Bronchial epithelial cell (primary cell): Measurements from ENCODE around the gene CXCR6. TPM values are rescaled to one million over a fixed set of nuclear protein-coding genes. Genes with fewer than 3 reads are reported as not detected.
A peak's percentile ranks its signal among the peaks of the same experiment; 100 is the strongest.

Source experiments
- DNase-seq: peaks from one replicate; pipeline ENCODE4 v3.0.0-alpha.2; 2010; ENCODE audit warnings: low read depth
- FAIRE-seq: peaks from 2 replicates; lab custom pipeline; 2011; peaks lifted over from hg19 to GRCh38; lab: Jason Lieb, UNC
- H3K27me3 ChIP-seq: 2 replicates; pipeline ENCODE4 v1.5.1; 2011; ENCODE audit warnings: low read length; ENCODE audit not compliant: control insufficient read depth, insufficient read depth
- H3K36me3 ChIP-seq: 2 replicates; pipeline ENCODE4 v1.5.1; 2011; ENCODE audit warnings: low read length; ENCODE audit not compliant: control insufficient read depth, insufficient read depth
- H3K4me3 ChIP-seq: 2 replicates; pipeline ENCODE4 v1.5.1; 2011; ENCODE audit warnings: mild to moderate bottlenecking, low read depth, low read length, control low read depth
- CTCF ChIP-seq: IDR thresholded peaks from 2 replicates; pipeline ENCODE4 v1.5.1; 2011; ENCODE audit warnings: mild to moderate bottlenecking, moderate library complexity, low read length, control low read depth, inconsistent platforms; ENCODE audit not compliant: insufficient read depth, severe bottlenecking
- total RNA-seq: library from RNA; depleted of rRNA; stranded (reverse); fragments of >200 nt; gene quantifications from 2 replicates; pipeline ENCODE4 v1.2.1, GENCODE V29; 2014

Gene CXCR6
- total RNA-seq, 1 donor from 2014 or later: not detected

GRCh38 chr3:45950131-45950530 lies 6.9 kb downstream of the CXCR6 start:
- FAIRE-seq (peak; percentile 60), DNase-seq (no peak)
- H3K4me3 ChIP-seq: no peak overlapping the region
- no peaks in the 10 kb centered on the region for H3K27me3 ChIP-seq
- TF ChIP-seq CTCF: no peak
- peaks cover 24% of the 10 kb centered on the region for H3K36me3 ChIP-seq

- no peak for TF ChIP-seq CTCF
- no peaks in the 10 kb centered on the region for H3K27me3 ChIP-seq
- no peak overlapping the region for H3K4me3 ChIP-seq
- no peak for FAIRE-seq
- peaks cover 26% of the 10 kb centered on the region for H3K36me3 ChIP-seq
- DNase-seq: no peak
Measured at GRCh38 chr3:45950686-45951600, 7.7 kb downstream of the CXCR6 start.

- no peak for DNase-seq
- H3K27me3 ChIP-seq: no peaks in the 10 kb centered on the region
- no peak for TF ChIP-seq CTCF
- no peak for FAIRE-seq
- H3K4me3 ChIP-seq: no peak overlapping the region
- peaks cover 24% of the 10 kb centered on the region for H3K36me3 ChIP-seq
Measured at GRCh38 chr3:45951946-45952345, 8.7 kb downstream of the CXCR6 start.

- no peak for TF ChIP-seq CTCF
- FAIRE-seq: no peak
- Histone ChIP-seq H3K4me3 (no peak overlapping the region), H3K36me3 (peaks cover 24% of the 10 kb centered on the region), H3K27me3 (no peaks in the 10 kb centered on the region)
- DNase-seq: no peak
Measured at GRCh38 chr3:45952456-45952855, 9.2 kb downstream of the CXCR6 start.

- FAIRE-seq: no peak
Measured at GRCh38 chr3:45953536-45953935, 10.3 kb downstream of the CXCR6 start.

More at GRCh38 chr3:45953536-45953935, 10.3 kb downstream of the CXCR6 start:
- TF ChIP-seq CTCF: no peak
- no peaks in the 10 kb centered on the region for H3K27me3 ChIP-seq
- DNase-seq: no peak
- peaks cover 26% of the 10 kb centered on the region for H3K36me3 ChIP-seq
- H3K4me3 ChIP-seq: no peak overlapping the region
